Measurements from ENCODE around the gene MYMK.
"Not testable (repeated sequence)": the region's sequence is repeated elsewhere in the genome, so short reads cannot be mapped to it uniquely, and the experiment has no call there.

MYMK gene, protein sequence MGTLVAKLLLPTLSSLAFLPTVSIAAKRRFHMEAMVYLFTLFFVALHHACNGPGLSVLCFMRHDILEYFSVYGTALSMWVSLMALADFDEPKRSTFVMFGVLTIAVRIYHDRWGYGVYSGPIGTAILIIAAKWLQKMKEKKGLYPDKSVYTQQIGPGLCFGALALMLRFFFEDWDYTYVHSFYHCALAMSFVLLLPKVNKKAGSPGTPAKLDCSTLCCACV

DNA sequence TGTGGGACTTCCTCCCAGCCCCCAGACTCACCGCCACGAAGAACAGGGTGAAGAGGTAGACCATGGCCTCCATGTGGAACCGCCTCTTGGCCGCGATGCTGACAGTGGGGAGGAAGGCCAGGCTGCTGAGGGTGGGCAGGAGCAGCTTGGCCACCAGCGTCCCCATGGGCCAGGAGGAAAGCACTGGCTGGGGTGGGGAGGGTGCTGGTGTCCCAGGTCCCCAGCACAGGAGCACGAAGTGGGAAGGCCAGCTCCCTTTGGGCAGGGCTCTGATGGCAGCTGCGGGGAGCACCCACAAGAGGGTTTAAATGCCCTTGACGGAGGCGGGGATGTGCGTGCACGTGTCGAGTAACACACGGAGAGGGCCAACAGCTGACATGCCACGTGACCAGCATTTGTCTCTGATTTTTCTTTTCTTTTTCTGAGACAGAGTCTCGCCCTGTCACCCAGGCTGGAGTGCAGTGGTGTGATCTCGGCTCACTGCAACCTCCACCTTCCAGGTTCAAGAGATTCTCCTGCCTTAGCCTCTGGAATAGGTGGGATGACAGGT lies at the start of gene MYMK:
MYMK (minus strand) TSS at position 281 of the 550 bp plus-strand sequence; CDS start at position 166, 115 bp downstream.
- no peak for DNase-seq

DNA sequence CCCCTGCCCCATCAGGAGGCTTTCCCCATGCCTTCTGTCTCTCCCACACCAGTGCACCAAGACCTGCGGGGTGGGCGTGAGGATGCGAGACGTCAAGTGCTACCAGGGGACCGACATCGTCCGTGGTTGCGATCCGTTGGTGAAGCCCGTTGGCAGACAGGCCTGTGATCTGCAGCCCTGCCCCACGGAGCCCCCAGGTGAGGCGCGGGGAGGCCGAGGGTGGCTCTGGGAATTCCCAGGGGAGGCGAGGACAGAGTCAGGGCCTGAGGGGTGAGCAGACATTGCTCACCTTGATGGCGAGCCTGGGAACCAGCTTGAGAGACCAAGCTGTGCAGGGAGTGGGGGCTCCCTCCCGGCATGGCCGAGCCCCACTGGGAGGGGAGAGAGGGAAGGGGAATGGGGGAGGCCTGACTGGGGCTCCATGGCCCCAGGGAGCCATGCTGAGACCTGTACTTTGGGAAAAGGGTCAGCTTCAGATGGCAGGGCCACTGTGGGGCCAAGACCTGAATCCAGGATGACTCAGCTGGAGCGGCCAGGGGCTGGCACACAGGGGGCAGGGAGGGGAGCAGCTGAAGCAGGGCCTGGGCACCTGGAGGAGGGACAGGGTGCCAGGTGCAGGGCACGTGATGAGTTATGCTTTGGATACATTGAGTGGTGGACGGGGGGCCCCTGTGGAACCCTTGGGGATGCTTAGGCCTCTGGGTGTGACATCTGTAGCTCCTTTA lies 49.2 kb upstream of the MYMK start:
- DNase-seq, result no peak

DNA sequence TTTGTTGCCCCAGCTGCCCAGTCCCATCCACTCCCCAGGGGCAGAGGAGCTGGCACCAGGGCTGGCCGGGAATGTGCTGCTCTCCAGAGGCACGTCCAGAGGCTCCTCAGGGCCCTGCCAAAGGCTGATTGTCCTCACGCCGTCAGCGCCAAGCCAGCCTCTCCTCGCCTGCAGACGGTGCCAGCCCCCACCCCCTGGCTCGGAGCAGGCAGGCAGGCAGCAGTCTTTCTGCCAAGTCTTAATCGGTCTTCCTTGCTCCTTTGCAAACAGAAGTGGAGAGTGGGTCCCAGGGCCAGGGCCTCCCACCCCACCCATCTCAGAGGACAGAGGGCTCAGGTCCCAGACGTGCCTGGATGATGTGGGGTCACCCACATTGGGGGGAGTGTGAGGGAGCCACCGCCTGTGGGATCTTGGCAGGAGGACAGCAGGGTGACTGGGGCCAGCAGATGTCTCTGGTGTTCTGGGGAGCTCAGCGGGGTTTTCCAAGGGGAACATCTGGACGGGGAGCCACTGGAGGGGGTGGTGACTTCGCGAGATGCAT lies 48.1 kb upstream of the MYMK start:
- DNase-seq, result no peak

DNA sequence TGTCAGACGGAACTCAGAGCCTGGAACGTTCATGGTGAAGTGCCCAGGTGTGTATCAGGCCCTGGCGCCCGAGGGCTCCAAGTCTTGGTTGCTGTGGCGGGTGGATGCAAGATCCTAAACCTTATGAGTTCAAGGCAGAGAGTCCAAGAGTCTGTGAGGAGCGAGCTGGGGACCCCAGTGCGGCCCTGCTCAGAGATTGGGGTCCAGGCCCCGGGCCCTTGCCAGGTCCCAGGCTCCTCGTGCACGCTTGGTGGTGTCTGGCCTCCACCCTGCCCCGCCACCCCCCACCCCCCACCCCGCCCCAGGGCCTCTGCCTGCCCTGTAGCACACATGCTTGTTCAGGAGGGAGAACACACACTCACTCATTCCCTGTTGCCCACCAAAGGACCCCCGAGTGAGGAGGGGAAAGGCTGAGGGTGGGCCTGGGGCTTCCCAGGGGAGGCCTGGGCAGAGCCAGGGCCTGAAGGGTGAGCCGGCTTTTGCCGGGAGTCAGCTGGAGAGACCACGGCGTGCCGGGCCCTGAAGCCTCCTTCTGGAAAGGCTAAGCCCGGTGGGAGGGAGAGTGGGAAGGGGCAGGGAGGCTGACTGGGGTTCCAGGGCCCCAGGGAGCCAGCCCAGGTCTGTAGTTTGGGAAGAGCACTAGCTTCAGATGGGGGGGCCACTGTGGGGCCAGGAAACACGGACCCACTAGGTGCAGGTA lies 47.3 kb upstream of the MYMK start:
- DNase-seq, result no peak

DNA sequence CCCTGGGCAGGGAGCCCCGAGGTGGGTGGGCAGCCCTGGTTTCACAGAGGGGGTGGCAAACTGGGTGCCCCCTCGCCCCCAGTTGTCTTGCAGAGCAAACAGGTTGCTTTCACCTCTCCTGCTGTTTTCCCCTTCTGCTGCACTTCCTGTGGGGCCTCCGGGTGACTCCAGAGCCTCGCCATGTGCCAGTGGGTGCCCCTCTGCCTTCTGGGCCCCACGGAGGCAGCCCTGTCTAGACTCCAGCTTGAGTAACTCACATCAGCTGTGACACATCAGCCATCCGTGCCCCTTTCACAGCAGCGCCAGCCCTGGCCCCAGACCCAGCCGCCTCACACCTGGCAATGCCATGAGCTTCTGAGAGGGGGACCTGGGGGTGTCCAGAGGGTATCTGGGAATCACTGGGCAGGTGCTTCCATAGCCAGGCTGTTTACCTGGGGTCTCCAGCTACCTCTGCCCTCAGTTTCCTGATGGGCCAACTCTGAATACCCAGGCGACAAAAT lies 46.7 kb upstream of the MYMK start:
- DNase-seq, result no peak

DNA sequence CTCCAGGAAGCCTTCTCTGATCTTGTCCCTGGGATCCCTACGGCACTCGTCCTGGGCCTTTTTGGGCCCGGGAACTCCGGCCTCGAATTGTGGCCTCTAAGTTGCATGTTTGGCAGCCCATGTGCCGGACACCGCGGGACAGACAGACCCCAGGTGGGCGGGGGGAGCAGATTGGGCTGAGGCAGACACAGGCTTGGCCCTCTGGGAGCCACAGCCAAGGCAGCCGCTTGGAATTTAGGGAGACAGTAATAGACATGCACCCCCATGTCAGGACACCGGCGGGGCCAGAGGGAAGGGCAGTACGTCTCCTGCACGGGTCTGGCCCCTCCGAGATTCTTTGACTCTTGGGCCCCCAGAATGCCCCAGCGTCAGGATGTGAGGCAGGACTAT lies 45.9 kb upstream of the MYMK start:
- DNase-seq, result no peak

DNA sequence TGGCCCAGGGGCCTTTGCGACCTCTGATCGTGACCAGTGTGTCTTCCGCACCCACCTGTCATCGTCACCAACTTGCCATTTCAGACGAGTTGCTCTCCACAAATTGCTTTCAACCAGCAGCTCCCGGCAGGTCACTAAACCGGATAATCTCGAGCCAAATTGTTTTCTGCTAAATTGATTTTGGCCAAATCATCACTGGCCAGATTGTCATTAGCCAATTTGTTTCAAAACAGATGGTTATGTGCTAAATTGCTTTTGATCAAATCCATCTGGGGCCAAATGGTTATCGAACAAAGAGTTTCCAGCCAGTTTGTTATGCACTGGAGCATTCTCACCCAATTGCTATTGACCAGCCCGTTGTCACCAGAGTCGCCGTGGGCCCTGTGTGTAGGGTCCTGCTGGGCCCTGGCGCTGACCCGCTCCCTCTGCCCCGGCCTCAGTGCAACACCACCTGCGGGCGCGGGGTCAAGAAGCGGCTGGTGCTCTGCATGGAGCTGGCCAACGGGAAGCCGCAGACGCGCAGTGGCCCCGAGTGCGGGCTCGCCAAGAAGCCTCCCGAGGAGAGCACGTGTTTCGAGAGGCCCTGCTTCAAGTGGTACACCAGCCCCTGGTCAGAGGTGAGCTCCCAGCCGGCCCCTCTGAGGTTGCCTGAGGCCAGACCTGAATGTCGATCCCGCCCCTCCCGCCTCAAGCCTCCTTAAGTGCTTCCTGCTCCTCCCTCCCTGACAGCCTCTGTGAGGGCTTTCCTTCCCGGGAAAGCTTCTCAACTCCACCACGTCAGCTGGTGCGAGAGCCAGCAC lies 45.3 kb upstream of the MYMK start:
- no peak for DNase-seq

DNA sequence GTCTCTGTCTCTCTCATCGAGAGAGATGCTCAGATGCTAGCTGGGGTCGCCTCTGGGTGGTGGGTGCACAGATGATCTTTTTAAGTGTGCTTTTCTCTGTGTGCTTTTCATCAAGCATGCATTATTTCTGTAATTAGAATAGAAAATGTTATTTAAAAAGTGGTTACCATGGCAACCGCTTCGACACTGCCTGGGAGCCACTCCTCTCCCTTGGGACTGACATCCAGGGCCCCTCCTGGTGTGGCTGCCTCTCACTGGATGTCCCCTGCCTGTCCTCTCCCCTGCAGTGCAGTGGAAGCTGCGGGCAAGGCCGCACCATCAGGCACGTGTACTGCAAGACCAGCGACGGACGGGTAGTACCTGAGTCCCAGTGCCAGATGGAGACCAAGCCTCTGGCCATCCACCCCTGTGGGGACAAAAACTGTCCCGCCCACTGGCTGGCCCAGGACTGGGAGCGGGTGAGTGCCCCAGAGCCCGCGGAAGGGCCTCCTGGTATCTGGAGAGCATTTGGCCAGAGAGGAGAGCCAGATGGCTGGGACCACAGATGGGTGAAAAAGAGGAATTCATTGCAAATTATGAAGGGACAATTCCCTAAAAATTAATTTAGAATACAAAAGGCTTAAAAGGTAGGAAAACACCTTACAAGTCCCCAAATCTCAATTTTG lies 44.5 kb upstream of the MYMK start:
- no peak for DNase-seq

DNA sequence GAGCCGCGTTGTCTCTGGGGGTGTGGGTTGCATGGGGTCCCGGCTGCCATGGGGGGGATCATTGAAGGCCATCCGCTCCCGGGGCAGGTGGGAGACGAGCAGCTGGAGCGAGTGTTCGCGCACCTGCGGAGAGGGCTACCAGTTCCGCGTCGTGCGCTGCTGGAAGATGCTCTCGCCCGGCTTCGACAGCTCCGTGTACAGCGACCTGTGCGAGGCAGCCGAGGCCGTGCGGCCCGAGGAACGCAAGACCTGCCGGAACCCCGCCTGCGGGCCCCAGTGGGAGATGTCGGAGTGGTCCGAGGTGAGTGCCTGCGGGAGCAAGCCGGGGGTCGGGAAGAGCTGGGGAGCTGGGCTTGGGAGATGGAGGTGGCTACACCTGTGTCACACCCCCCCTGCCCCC lies 43.4 kb upstream of the MYMK start:
- DNase-seq, result no peak

DNA sequence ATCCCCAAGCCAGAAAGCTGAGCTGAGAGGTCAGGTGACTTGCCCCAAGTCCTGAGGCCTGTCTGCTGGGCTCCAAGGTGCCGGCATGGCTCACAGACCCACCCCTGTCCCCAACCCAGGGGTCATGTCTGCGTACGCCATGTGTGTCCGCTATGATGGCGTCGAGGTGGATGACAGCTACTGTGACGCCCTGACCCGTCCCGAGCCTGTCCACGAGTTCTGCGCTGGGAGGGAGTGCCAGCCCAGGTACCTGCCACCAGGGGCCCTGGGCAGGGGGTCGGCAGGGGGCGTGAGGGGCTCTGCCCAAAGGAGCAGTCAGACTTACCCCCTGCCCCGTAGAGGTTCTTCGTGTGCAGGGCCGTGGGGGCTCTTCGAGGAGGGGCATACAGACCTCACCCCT lies 42.1 kb upstream of the MYMK start:
- no peak for DNase-seq

DNA sequence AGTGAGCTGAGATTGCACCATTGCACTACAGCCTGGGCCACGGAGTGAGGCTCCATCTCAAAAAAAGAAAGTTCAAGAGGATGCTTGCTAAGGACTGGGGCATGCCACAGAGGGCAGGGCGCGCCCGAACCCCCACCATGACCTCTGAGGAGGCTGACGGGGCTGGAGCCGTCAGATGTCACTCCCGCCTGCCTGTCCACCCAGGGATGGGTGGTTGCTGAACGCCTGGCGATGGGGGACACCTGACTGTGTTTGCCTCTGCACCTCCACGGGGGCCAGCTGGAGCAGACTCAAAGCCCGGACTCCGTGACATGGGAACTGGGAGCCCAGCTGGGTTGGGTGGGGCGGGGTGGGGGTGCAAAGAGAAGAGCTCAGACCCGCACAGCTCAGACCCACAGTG lies 41.6 kb upstream of the MYMK start:
- no peak for DNase-seq

DNA sequence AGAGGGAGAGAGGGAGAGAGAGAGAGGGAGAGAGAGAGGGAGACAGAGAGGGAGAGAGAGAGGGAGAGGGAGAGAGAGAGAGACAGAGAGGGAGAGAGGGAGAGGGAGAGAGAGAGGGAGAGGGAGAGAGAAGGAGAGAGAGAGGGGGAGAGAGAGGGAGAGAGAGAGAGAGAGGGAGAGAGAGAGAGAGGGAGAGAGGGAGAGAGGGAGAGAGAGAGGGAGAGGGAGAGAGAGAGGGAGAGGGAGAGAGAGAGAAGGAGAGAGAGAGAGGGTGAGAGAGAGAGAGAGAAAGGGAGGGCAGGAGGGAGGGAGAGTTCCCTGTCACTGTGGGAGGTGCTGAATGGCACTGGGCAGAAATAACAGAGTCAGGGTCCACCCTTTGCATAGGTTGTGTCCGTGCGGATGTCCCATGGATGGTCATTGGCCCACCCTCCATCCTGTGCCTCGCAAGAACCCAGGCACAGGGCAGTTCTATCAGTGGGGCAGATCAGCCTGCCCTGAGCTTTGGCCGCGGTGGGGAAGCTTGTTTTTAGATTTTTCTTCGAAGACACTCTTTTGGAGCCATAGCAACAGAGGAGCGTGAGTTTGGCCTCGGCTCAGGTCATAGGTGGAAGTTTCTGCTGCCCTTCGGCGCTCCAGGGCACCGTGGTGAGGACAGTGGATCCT lies 39.8 kb upstream of the MYMK start:
- no peak for DNase-seq

DNA sequence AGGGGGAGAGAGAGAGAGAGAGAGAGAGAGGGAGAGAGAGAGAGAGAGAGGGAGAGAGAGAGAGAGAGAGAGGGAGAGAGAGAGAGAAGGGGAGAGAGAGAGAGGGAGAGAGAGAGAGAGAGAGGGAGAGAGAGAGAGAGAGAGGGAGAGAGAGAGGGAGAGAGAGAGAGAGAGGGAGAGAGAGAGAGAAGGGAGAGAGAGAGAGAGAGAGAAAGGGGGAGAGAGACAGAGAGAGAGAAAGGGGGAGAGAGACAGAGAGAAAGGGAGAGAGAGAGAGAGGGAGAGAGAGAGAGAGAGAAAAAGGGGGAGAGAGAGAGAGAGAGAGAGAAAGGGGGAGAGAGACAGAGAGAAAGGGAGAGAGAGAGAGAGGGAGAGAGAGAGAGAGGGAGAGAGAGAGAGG lies 39.1 kb upstream of the MYMK start:
- not testable (repeated sequence) for DNase-seq

DNA sequence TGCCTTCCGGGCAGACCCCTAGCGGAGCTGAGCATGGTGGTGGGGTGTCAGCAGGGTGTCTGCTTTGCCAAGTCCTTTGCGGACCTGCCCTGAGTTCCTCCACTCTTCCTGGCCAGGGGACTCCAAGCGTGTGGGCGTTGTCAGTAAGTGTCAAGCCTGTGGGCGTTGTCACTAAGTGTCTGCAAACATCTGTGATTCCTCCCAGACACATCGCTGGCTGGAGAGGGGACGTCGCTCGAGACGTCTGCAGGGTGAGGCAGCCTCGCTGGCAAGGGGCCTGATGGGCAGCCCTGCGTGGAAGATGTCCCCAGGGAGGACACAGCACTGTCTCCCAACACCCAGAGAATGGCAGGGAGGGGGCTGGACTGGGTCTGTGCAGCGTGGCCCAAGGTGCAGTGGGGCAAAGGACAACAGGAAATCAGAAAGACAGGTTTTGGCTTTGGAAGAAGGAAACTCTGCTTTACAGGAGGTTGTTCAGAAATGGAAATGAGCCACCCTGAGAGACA lies 38.6 kb upstream of the MYMK start:
- no peak for DNase-seq

DNA sequence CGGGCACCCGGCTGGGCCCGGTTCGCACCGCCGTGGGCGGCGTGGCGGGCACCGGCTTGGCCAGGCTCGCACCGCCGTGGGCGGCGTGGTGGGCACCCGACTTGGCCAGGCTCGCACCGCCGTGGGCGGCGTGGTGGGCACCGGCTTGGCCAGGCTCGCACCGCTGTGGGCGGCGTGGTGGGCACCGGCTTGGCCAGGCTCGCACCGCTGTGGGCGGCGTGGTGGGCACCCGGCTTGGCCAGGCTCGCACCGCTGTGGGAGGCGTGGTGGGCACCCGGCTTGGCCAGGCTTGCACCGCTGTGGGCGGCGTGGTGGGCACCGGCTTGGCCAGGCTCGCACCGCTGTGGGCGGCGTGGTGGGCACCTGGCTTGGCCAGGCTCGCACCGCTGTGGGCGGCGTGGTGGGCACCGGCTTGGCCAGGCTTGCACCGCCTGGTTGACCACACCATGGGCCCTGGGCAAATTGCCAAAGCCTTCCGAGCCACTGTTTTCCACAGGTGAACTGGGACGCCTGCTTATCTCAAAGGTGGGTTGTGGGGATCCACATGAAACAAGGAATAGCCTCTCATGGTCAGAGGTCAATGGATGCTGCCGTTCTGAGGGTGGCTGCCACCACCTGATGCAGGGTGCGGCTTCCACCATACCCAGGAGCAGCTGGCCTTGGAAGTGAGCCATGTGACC lies 38.0 kb upstream of the MYMK start:
- DNase-seq, result no peak

DNA sequence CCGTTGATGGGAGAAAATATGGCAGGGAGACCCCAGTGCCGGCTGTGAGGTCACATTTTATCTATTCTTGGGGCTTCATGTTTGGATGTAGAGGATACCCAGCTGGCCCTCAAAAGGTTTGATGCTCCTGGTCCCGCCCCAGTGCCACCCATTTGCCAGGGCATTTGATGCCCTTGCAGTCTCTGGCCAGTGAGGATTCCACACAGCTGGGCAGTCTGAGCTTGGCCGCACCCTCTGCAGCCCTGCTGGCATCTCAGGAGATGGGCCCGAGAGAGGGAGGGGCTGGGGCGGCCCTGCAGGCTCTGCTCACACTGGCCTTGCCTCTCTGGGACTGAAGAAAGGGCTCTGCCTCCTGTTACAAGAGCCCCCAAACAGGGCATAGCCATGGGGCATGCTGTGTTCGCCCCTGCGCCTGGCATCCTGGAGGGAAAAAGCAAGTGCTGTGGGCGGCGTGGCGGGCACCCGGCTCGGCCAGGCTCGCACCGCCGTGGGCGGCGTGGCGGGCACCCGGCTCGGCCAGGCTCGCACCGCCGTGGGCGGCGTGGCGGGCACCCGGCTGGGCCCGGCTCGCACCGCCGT lies 37.3 kb upstream of the MYMK start:
- no peak for DNase-seq

DNA sequence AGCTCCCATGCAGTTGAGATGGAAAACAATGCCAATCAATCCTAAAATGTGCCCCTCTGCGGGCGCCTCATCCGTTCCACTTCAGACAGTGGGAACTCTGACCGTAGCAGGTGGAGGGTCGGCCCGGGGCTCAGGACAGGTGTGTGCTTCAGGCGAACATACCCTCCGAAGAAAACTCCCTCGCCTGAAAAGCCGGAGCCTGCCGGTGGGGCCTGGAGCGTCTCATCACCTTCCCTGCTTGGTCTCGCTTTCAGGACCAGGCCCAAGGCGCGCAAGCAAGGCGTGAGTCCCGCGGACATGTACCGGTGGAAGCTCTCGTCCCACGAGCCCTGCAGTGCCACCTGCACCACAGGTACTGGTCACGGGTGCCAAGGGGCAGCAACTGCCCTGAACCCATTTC lies 36.2 kb upstream of the MYMK start:
- no peak for DNase-seq

DNA sequence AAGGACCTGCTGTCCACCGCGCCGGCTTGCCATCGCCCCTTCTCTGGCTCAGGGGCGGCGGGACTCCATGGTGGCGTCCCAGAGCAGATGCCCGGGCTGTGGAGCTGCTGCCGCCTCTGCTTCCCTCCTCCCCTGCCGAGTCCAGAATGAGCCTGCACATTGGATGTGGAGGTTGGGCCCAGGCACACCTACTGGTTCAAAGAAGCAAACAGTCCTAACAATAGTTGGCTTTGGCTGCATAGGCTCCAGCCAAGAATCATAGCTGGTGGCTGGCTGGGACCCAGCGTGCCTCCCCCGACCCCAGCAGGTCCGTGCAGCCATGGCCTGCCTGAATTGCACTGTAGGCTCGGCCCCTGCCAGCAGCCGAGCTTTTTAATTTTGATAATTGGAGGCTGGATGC lies 35.6 kb upstream of the MYMK start:
- DNase-seq, result no peak

DNA sequence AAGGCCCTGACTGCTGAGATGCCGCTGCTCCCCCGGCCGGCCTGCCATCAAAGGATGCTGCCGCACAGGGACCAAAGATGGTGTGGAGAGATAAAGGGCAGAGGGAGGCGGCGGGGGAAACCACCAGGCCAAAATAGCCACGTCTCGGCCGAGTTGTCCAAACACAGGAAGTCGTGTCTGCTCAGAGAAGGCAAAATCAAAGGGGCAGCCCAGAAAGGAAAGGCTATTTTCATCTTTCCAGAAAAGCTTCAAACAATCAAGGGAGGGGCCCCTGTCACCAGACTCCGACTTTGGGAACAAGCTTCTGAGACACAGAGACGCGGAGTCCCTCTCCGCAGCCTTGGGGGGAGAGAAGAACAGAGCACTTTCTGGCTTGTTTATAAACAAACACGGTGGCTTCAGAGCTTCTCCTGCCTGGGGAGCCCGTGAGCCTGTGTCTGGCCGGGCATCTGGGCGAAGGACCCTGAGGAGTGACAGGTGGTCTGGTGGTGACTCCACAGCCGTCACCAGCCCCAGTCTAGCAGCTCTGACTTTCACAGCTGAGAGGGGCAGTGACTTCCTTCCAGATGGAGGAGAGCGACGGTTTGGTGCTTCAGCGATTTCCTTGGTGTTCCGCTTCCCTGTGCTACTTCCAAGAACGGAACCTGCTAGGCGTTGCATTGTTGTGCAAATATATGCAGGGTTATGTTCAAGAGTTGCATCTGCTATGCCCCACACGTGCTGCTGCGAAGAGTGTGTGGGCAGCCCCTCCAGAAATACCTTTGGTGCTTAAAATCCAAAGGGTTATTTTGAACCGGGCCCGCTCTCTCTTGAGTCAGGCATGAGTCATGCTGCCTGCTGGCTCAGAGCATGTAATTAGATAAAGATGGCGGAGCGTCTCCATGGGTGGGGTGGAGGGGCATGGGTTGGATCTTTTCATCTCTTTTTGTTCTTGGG lies 33.7 kb upstream of the MYMK start:
- no peak for DNase-seq
